LNCaP clone FGC (cell line): ENCODE measurements around the gene VRK1.

Experiments
- DNase-seq: peaks from one replicate; pipeline ENCODE4 v3.0.0-alpha.2; 2011; ENCODE audit warnings: low read depth
- H3K4me3 ChIP-seq: 2 replicates; pipeline ENCODE4 v1.5.1; 2011; ENCODE audit warnings: mild to moderate bottlenecking, low read depth, low read length, control low read depth
- TF ChIP-seq, protein P1 (sequence below): IDR thresholded peaks from 2 replicates; pipeline ENCODE4 v1.5.1; 2012; ENCODE audit warnings: mild to moderate bottlenecking; ENCODE audit not compliant: control insufficient read depth, insufficient read depth; ENCODE audit errors: extremely low read depth

Gene VRK1

DNA sequence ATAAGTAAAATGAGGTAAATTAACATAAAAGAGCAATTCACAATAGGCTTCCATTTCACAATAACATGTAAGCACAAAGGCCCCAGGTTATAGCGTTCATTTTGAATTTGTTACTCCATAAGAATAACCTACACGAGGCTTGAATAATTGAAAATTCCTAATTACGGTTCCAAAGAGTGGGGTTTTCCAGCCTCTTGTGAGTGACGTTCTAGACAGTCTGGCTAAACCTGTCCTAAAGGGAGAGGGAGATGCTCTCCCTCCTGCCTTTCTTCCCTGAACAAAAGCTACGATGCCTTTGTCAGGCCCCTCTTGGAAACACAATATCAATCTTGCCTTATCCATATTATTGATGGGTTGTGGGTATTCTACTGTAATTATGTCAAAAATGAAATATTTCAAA, 24.3 kb upstream of the VRK1 start:
- H3K4me3 ChIP-seq, result no peak overlapping the region
- no peak for DNase-seq
- TF ChIP-seq, protein P1, sequence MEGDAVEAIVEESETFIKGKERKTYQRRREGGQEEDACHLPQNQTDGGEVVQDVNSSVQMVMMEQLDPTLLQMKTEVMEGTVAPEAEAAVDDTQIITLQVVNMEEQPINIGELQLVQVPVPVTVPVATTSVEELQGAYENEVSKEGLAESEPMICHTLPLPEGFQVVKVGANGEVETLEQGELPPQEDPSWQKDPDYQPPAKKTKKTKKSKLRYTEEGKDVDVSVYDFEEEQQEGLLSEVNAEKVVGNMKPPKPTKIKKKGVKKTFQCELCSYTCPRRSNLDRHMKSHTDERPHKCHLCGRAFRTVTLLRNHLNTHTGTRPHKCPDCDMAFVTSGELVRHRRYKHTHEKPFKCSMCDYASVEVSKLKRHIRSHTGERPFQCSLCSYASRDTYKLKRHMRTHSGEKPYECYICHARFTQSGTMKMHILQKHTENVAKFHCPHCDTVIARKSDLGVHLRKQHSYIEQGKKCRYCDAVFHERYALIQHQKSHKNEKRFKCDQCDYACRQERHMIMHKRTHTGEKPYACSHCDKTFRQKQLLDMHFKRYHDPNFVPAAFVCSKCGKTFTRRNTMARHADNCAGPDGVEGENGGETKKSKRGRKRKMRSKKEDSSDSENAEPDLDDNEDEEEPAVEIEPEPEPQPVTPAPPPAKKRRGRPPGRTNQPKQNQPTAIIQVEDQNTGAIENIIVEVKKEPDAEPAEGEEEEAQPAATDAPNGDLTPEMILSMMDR, result no peak

DNA sequence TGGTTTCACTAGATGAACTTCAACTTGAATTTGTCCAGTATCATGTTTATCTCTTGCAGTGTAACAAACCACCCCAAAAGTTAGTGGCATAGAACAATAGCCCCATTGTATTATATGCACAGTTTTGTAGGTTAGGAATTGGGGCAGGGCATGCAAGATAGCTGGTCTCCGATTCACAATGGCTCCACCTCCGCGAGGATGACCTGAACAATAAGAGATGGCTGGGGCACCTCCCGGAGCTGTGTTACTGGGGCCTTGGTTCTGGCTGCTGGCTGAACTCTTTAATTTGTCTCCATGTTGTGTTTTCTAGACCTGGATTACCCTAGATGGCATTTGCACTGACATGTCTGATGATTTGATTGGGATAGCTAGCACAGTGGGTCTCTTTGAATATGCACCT, 20.4 kb upstream of the VRK1 start:
- no peak for DNase-seq
- TF ChIP-seq, protein P1, result no peak

DNA sequence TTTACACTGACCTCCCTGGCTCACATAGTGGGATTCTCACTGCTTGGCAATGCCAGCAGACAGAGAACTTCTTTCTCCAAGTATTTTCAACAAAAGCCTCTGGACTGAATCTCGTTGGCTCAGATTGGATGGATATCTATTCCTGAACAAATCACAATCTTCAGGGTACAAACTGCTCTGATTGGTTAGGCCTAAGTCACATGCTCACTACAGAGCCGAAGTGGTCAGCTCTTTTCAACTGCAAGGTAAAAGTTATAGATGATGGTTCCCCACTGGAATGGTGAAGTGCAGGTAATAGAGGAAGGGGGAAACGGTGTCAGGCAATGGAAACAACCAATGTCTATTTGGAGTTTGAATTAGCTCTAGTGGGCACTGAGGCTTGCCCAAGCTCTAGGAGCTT, 16.7 kb upstream of the VRK1 start:
- DNase-seq, result no peak
- H3K4me3 ChIP-seq, result no peak overlapping the region
- TF ChIP-seq, protein P1, result no peak

More for the DNA sequence above, 20.4 kb upstream of the VRK1 start:
- no peak overlapping the region for H3K4me3 ChIP-seq

DNA sequence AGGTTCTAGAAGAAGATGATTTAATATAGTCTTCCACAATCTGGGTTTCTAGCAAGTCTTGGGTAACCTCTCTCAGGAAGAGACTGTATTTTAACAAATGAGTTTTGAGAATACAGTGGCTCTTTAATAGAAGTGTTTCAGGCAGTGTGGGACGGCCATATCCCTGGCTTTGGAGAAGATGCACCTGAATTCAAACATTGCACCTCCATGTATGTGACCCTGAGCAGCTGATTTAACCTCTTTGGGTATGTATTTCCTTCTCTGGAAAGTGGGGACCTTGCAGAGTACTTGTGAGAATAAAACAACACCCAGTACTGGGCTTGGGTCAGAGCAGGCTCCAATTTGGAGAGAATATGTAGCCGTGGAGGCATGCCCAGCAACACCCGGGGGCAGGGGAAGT, 15.8 kb upstream of the VRK1 start:
- DNase-seq, result no peak
- TF ChIP-seq, protein P1, result no peak
- no peak overlapping the region for H3K4me3 ChIP-seq

DNA sequence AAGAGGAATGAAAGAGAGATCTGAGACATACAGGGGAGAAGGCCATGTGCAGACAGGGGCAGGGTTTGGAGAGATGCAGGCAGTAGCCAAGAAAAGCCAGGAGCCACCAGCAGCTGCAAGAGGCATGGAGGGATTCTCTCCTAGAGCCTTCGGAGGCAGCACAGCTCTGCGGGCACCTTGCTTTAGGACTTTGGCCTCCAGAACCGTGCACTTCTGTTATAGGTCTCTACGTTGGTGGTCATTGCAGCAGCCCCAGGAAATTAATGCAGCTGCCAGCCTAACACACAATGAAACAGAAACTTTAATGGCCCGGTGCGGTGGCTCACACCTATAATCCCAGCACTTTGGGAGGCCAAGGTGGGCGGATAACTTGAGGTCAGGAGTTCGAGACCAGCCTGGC, 14.7 kb upstream of the VRK1 start:
- no peak for DNase-seq
- H3K4me3 ChIP-seq, result no peak overlapping the region
- TF ChIP-seq, protein P1, result no peak

DNA sequence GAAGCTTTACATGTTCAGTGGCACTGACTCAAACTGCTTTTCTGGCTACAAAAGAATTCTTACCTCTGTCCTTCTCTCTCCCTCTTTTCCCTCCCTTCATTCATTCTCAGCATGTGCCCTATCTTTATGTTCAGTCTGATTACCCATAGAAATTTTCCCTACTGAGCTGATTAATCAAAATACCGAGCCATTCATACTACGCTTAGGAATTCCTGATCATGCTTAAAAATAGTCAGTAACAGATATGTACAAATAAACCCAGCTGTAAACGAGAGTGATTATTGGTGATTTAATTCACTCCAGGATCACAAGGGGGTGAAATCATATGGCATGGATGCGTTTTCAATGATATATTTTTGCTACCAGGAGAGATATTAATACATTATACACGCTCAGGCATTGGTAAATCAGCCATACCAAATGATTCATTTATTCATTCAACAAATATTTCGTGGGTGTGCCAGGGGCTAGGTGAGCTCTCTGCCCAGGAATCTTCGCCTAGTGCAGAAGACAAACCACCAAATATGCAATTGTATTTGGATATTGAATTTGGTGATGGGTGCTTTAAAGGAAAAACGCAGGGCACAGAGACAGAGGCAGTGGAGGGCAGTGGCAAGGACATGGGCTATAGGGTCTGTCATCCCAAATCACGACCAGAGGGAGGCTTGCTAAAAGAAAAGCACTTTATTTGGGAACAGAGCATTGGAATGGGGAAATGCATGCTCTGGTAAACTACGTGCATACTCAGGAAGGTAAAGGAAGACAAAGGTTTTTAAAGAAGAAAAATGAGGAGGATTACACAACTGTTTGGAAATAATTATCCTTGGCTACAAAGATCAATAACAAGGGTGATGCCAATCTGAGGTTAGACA, 13.9 kb upstream of the VRK1 start:
- no peak overlapping the region for H3K4me3 ChIP-seq
- DNase-seq, result no peak
- TF ChIP-seq, protein P1, result no peak

DNA sequence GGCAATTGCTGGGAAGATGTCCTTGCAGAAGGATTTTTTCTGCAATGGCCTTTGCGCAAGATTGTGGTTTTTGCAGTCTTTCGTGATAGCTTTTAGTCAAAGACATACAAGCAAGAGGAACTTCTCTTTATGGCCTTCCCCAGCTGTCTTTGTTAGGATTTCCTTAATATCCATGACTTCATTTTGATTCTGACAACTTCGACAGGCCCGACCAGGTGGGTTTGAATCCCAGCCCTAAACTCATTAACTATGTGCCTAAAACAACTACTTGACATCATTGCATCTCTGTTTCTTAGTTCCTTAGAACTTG, 13.3 kb upstream of the VRK1 start:
- TF ChIP-seq, protein P1, result no peak
- H3K4me3 ChIP-seq, result no peak overlapping the region
- DNase-seq, result no peak
